IPS DF 4.7 (cell line): ENCODE measurements around the gene SLITRK5.

Source experiments
- DNase-seq: peaks from one replicate; pipeline ENCODE4 v3.0.0-alpha.2; 2013; ENCODE audit warnings: low spot score; ENCODE audit errors: extremely low read depth

SLITRK5 gene

DNA sequence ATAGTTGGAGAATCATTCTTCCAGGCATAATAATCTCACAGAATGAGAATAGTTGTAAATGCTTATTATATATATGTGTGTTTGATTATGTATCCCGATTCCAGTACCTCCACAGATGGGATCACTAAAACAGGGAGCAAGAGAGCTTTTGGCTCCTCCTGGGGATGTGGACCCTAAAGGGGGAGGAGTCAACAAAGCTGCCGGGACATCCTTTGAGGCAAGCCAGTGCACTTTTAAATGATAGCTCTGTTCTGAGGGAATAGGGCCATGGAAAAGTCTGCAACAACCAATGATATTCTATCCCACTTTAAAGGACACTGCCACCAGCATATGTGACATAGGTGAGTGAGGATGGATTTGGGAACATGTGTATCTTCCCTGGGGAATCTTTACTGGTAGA, 40.8 kb downstream of the SLITRK5 start:
- DNase-seq = no peak
